ENCODE measurements around the gene FDX1. TPM values are rescaled to one million over a fixed set of nuclear protein-coding genes. Genes with fewer than 3 reads are reported as not detected.

Gene FDX1
- total and polyA plus RNA-seq, 8 donors, result 6.7 to 11.3 (median 8.3) TPM

DNA sequence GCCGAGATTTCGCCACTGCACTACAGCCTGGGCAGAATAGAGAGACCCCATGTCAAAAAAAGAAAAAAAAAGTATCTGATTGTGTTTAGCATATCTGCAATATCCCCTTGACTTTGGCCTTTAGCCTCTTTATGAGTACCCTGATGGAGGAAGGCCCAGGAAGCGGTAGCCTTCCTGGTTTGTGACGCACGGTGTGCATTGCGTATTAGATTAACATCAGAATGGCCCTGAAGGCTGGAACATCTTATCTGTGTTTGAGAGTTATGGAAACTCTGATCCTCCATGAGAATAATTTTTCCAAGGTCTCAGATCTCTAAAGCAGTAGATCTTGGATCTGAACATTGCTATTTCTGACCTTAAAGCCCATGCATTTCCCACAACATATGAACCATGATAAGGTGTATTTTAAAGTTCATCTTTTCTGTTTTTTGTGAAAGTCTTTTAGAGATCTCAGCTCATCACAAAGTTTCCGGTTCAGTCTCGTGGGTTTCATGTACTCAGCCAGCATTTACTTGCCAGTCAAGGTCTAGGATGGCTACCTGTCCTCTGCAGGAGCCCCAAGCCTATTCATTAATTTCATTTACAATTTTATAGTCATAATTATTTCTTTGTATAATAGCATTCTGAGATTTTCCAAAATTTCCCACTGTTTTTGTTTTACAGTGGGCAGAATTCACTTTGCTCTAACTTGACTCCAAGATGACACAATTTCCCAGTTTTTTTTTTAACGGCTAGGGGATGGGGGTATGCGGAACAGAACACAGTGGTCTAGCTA lies 605 bp upstream of the FDX1 start:
- intact Hi-C loops (cut with DNase I), result no loop called here
- DNase-seq (no peak), FAIRE-seq (no peak), ATAC-seq (no peak)
- H3K36me3 ChIP-seq, result no peaks in the 10 kb centered on the region
- peak overlapping the region; percentile 77 to 90 (median 83) for H3K4me3 ChIP-seq
- peak overlapping the region in 3 of 4 donors; percentile 87 to 97 (median 93) for H3K27ac ChIP-seq
- WGBS, 2 donors, result 47 to 58% methylated on average over 10 of the region's 10 CpGs
- H3K4me1 ChIP-seq, result peaks cover 12 to 31% (median 31%) of the 10 kb centered on the region in 3 donors
- no peaks in the 10 kb centered on the region for H3K9me3 ChIP-seq
- TF ChIP-seq, protein P1, sequence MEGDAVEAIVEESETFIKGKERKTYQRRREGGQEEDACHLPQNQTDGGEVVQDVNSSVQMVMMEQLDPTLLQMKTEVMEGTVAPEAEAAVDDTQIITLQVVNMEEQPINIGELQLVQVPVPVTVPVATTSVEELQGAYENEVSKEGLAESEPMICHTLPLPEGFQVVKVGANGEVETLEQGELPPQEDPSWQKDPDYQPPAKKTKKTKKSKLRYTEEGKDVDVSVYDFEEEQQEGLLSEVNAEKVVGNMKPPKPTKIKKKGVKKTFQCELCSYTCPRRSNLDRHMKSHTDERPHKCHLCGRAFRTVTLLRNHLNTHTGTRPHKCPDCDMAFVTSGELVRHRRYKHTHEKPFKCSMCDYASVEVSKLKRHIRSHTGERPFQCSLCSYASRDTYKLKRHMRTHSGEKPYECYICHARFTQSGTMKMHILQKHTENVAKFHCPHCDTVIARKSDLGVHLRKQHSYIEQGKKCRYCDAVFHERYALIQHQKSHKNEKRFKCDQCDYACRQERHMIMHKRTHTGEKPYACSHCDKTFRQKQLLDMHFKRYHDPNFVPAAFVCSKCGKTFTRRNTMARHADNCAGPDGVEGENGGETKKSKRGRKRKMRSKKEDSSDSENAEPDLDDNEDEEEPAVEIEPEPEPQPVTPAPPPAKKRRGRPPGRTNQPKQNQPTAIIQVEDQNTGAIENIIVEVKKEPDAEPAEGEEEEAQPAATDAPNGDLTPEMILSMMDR (IDR thresholded peaks at IDR 0.05), result no peak
- no peaks in the 10 kb centered on the region for H3K27me3 ChIP-seq

DNA sequence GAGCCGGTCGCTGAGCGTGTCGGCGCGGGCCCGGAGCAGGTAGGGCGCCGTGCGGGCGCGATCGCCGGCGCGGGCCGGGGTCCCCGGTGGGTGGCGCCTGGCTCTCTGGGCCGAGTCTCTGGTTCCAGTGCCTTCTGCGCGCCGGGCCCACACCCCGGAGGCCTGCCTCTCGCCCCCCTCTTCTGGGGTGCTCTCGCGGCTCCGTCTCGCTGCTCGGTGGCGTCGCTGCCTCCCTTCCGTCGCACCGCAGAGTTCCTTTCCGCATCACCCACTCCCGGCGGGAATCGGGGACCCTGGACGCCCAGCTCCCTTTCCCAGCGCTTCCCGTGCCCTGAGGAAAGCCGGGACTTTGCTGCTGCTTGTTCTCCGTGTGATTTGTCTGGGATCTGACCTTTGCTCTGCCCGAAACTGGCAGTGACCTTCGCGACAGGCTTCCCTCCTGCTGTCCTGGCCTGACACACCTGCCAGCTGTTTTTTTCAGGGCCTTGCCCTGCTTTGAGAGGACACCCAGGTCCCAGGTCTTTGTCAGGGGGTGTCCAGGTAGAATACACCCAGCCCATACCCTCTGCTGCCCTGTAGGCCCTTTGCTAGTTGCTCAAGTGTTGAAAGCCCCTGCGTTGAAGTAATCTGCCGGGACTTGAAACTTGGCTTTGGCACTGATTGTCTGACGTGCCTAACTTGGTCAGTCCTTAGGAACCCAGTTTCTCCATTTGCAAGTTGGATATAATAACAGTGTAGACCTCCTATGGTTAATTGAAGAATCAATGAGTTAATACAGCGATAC lies 711 bp downstream of the FDX1 start:
- TF ChIP-seq, protein P1 (IDR thresholded peaks at IDR 0.05), result peak in 1 of 4 donors; percentile 17
- no peaks in the 10 kb centered on the region for H3K27me3 ChIP-seq
- DNase-seq, result peak in 5 of 6 donors; percentile 41 to 76 (median 53)
- ATAC-seq, result peak; percentile 26 to 53 (median 36)
- peak overlapping the region; percentile 77 to 90 (median 83) for H3K4me3 ChIP-seq
- H3K27ac ChIP-seq, result peak overlapping the region; percentile 87 to 97 (median 92)
- FAIRE-seq, result no peak
- WGBS, 2 donors, result 0% methylated on average over 25 to 51 of the region's 51 CpGs
- H3K9me3 ChIP-seq, result no peaks in the 10 kb centered on the region
- peaks cover 13 to 42% (median 39%) of the 10 kb centered on the region in 3 donors for H3K4me1 ChIP-seq
- intact Hi-C loops (cut with DNase I), result loop anchor here in 1 of 3 donors (10.0 kb wide), 1 partner anchor 226 kb away; no protein-coding TSS in a partner anchor
- H3K36me3 ChIP-seq, result no peaks in the 10 kb centered on the region

DNA sequence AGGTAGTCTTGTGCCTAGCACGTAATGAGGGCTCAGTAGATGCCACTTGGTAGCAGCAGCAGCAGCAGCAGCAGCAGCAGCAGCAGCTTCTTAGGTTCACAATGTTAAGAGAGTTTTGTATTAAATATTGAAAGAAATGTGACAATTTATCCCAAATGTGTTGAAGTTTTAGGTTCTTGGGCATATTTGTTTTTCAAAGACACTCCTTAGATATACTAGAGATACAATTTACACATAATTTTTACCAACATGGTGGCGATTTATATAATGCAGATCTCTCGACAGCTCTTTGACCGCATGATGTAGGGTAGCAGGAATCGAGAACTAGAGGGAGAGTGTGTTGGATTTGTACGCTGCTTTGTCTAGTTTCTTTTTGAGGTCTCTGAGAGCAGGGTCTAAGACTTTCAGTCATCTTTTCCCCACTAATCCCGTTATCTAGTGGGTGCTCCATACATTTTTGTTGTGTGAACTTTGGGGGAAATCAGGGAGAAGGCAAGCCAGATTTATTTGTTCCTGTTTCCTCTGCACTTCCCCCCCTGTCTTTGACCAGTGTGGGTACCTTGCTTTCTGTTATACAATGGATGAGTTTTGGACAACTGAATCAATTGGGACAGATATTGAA lies 1.4 kb downstream of the FDX1 start:
- FAIRE-seq (no peak), DNase-seq (no peak), ATAC-seq (peak; percentile 8 to 41 (median 15))
- H3K27me3 ChIP-seq, result no peaks in the 10 kb centered on the region
- peaks cover 19 to 49% (median 46%) of the 10 kb centered on the region in 3 donors for H3K4me1 ChIP-seq
- H3K9me3 ChIP-seq, result no peaks in the 10 kb centered on the region
- no peaks in the 10 kb centered on the region for H3K36me3 ChIP-seq
- H3K27ac ChIP-seq, result peak overlapping the region; percentile 87 to 97 (median 92)
- peak overlapping the region; percentile 77 to 90 (median 83) for H3K4me3 ChIP-seq
- 2 to 4% methylated on average over 7 of the region's 7 CpGs for WGBS, 2 donors
- intact Hi-C loops (cut with DNase I), result loop anchor here in 1 of 3 donors (10.0 kb wide), 1 partner anchor 226 kb away; no protein-coding TSS in a partner anchor
- TF ChIP-seq, protein P1 (IDR thresholded peaks at IDR 0.05), result no peak

DNA sequence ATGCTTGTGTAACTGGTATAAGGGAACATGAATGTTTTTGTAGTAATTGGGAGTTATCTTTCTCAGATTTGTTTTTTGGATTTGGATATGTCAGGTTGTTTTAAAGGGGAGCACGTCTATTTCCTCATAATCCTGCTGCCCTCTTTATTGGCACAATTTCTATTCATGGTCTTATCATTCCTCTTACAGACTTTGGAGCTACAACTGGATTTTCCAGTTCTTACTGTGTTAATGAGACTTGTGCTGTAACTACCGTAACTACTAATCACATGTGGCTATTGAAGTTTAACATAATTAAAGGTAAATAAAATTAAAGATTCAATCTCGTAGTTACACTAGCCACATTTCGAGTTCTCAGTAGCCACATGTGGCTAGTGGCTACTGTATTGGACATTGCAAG lies 1.9 kb downstream of the FDX1 start:
- no peaks in the 10 kb centered on the region for H3K27me3 ChIP-seq
- peak; percentile 23 to 58 (median 42) for ATAC-seq
- peak overlapping the region; percentile 4 to 84 (median 80) for H3K4me3 ChIP-seq
- no peak for FAIRE-seq
- no peaks in the 10 kb centered on the region for H3K36me3 ChIP-seq
- 7 to 13% methylated on average over 4 of the region's 4 CpGs for WGBS, 2 donors
- peaks cover 19 to 50% (median 46%) of the 10 kb centered on the region in 3 donors for H3K4me1 ChIP-seq
- intact Hi-C loops (cut with DNase I), result loop anchor here in 1 of 3 donors (10.0 kb wide), 1 partner anchor 227 kb away; no protein-coding TSS in a partner anchor
- no peaks in the 10 kb centered on the region for H3K9me3 ChIP-seq
- DNase-seq, result no peak
- TF ChIP-seq, protein P1 (IDR thresholded peaks at IDR 0.05), result no peak
- H3K27ac ChIP-seq, result peak overlapping the region in 3 of 4 donors; percentile 17 to 97 (median 93)
